ENCODE results near the gene ITGB2. TPM values are rescaled to one million over a fixed set of nuclear protein-coding genes. Genes with fewer than 3 reads are reported as not detected.
"Not testable (repeated sequence)": the region's sequence is repeated elsewhere in the genome, so short reads cannot be mapped to it uniquely, and the experiment has no call there.

Gene ITGB2
- total and polyA plus RNA-seq, 2 donors from 2014 or later, result 9.5 to 111 TPM

- DNase-seq (peak in 2 of 5 donors; percentile 48 to 78), FAIRE-seq (no peak)
- Histone ChIP-seq H3K36me3 (ENCODE audit: control insufficient read depth in 2 of 3, insufficient read depth in 3 of 3, low read length in 3 of 3) (no peaks in the 10 kb centered on the region), H3K9ac (ENCODE audit: low read length in 3 of 3) (no peak overlapping the region), H3K9me3 (ENCODE audit: control insufficient read depth in 2 of 3, insufficient read depth in 1 of 3, low read length in 3 of 3) (no peaks in the 10 kb centered on the region), H3K27ac (ENCODE audit: low read depth in 2 of 2, low read length in 2 of 2) (no peak overlapping the region), H3K4me3 (ENCODE audit: low read length in 3 of 3) (no peak overlapping the region), H3K27me3 (ENCODE audit: control insufficient read depth, insufficient read depth, low read length) (peaks cover 4% of the 10 kb centered on the region), H3K4me1 (ENCODE audit: control insufficient read depth in 2 of 3, insufficient read depth in 2 of 3, low read depth in 1 of 3, low read length in 3 of 3) (peaks cover 0 to 13% (median 0%) of the 10 kb centered on the region in 3 donors)
- no peak for TF ChIP-seq CTCF (IDR thresholded peaks at IDR 0.05; ENCODE audit: borderline replicate concordance, extremely low read depth, insufficient read depth)
- intact Hi-C loops (cut with DNase I), result no loop called here
Measured at GRCh38 chr21:44930543-44930981, 9.9 kb upstream of the ITGB2 start.

GRCh38 chr21:44929799-44930542 lies 9.3 kb upstream of the ITGB2 start:
- H3K36me3 ChIP-seq (ENCODE audit: control insufficient read depth in 2 of 3, insufficient read depth in 3 of 3, low read length in 3 of 3), result no peaks in the 10 kb centered on the region
- intact Hi-C loops (cut with DNase I), result no loop called here
- H3K9ac ChIP-seq (ENCODE audit: low read length in 3 of 3), result no peak overlapping the region
- H3K27ac ChIP-seq (ENCODE audit: low read depth in 2 of 2, low read length in 2 of 2), result no peak overlapping the region
- no peak for FAIRE-seq
- H3K4me3 ChIP-seq (ENCODE audit: low read length in 3 of 3), result no peak overlapping the region
- H3K9me3 ChIP-seq (ENCODE audit: control insufficient read depth in 2 of 3, insufficient read depth in 1 of 3, low read length in 3 of 3), result no peaks in the 10 kb centered on the region
- peaks cover 0 to 13% (median 0%) of the 10 kb centered on the region in 3 donors for H3K4me1 ChIP-seq (ENCODE audit: control insufficient read depth in 2 of 3, insufficient read depth in 2 of 3, low read depth in 1 of 3, low read length in 3 of 3)
- peak in 1 of 5 donors; percentile 50 for DNase-seq
- TF ChIP-seq CTCF (IDR thresholded peaks at IDR 0.05; ENCODE audit: borderline replicate concordance, extremely low read depth, insufficient read depth), result no peak
- peaks cover 4% of the 10 kb centered on the region for H3K27me3 ChIP-seq (ENCODE audit: control insufficient read depth, insufficient read depth, low read length)

GRCh38 chr21:44929242-44929798 lies 8.6 kb upstream of the ITGB2 start:
- intact Hi-C loops (cut with DNase I), result no loop called here
- no peak for TF ChIP-seq CTCF (IDR thresholded peaks at IDR 0.05; ENCODE audit: borderline replicate concordance, extremely low read depth, insufficient read depth)
- FAIRE-seq, result no peak
- DNase-seq, result peak in 1 of 5 donors; percentile 68
- H3K9me3 ChIP-seq (ENCODE audit: control insufficient read depth in 2 of 3, insufficient read depth in 1 of 3, low read length in 3 of 3), result no peaks in the 10 kb centered on the region
- no peak overlapping the region for H3K9ac ChIP-seq (ENCODE audit: low read length in 3 of 3)
- peaks cover 4% of the 10 kb centered on the region for H3K27me3 ChIP-seq (ENCODE audit: control insufficient read depth, insufficient read depth, low read length)
- H3K4me1 ChIP-seq (ENCODE audit: control insufficient read depth in 2 of 3, insufficient read depth in 2 of 3, low read depth in 1 of 3, low read length in 3 of 3), result peaks cover 0 to 16% (median 0%) of the 10 kb centered on the region in 3 donors
- H3K4me3 ChIP-seq (ENCODE audit: low read length in 3 of 3), result no peak overlapping the region
- no peak overlapping the region for H3K27ac ChIP-seq (ENCODE audit: low read depth in 2 of 2, low read length in 2 of 2)
- H3K36me3 ChIP-seq (ENCODE audit: control insufficient read depth in 2 of 3, insufficient read depth in 3 of 3, low read length in 3 of 3), result no peaks in the 10 kb centered on the region

DNA sequence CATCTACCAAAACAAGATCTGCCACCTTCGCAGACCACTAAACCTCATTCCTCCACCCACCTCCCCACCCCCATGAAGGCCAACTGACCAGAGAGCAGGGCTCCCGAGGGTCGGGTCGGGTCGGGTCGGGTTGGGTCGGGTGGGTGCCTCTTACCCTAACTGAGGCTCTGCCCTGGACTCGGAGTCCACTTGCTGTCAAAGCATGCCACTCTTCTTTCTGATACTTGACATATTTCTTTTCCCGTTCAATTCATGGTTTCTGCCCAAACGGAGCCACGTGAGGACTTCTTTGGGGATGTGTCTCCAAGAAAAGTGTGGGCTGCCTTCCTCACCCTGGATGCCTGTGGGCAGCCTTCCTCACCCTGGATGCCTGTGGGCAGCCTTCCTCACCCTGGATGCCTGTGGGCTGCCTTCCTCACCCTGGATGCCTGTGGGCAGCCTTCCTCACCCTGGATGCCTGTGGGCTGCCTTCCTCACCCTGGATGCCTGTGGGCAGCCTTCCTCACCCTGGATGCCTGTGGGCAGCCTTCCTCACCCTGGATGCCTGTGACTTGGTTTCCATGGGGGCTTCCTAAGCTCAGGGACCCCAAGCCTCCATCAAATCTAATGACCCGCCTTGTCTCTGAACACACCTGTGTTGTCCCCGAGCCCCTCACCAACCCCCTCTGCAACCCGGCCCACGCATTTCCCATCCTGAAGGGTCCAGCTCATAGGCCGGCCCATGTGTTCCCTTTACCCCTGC lies 8.0 kb upstream of the ITGB2 start:
- peaks cover 0 to 16% (median 0%) of the 10 kb centered on the region in 3 donors for H3K4me1 ChIP-seq (ENCODE audit: control insufficient read depth in 2 of 3, insufficient read depth in 2 of 3, low read depth in 1 of 3, low read length in 3 of 3)
- intact Hi-C loops (cut with DNase I); H3K9me3 ChIP-seq (ENCODE audit: control insufficient read depth in 2 of 3, insufficient read depth in 1 of 3, low read length in 3 of 3); FAIRE-seq; H3K27me3 ChIP-seq (ENCODE audit: control insufficient read depth, insufficient read depth, low read length); H3K27ac ChIP-seq (ENCODE audit: low read depth in 2 of 2, low read length in 2 of 2); H3K9ac ChIP-seq (ENCODE audit: low read length in 3 of 3); H3K36me3 ChIP-seq (ENCODE audit: control insufficient read depth in 2 of 3, insufficient read depth in 3 of 3, low read length in 3 of 3); H3K4me3 ChIP-seq (ENCODE audit: low read length in 3 of 3): not testable (repeated sequence)
- peak in 1 of 5 donors; percentile 66 for DNase-seq

All from kidney (tissue), 14 donors.